Prostate gland (tissue), 2 donors: ENCODE data around the gene SELENBP1.

ENCODE experiments used
- POLR2A ChIP-seq: fragments of 450-650 bp; IDR thresholded peaks from one replicate; pipeline ENCODE4 v1.6.1; 2016; ENCODE audit warnings: antibody characterized with exemption, mild to moderate bottlenecking
- POLR2AphosphoS5 ChIP-seq: sonication (generic); formaldehyde crosslinking; IDR thresholded peaks from one replicate; pipeline ENCODE4 v1.6.1; 2017; ENCODE audit warnings: antibody characterized with exemption
- TF ChIP-seq, protein P1 (sequence below), 4 experiments: fragments of 200-600 bp in 2 of 4; fragments of 450-650 bp in 2 of 4; sonication (generic) in 2 of 4; IDR thresholded peaks; 1 replicate in 3 of 4; 2 replicates in 1 of 4; pipeline ENCODE4 v1.5.1; 2016 to 2019; ENCODE audit warnings: antibody characterized with exemption in 4 of 4, mild to moderate bottlenecking in 2 of 4, moderate library complexity in 2 of 4

DNA sequence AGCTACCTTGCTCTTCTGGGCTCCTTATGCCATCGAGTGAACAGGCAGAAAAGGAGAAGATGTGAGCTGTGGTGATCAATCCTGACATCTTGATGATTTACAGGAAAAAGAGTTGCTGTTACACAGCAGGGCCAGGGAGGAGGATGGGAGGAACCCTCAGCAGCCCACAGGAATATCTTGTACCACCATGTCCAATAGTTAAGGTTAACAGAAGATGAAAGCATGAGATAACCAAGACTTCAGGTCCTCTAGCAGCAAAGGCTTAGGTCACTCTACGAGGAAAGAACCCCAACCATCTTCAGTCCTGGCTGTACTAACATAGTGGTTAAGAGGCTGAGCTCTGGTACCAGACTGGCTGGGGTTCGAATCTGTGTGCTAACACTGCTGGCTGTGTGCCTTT is 12.1 kb upstream of the SELENBP1 start:
- TF ChIP-seq, protein P1, sequence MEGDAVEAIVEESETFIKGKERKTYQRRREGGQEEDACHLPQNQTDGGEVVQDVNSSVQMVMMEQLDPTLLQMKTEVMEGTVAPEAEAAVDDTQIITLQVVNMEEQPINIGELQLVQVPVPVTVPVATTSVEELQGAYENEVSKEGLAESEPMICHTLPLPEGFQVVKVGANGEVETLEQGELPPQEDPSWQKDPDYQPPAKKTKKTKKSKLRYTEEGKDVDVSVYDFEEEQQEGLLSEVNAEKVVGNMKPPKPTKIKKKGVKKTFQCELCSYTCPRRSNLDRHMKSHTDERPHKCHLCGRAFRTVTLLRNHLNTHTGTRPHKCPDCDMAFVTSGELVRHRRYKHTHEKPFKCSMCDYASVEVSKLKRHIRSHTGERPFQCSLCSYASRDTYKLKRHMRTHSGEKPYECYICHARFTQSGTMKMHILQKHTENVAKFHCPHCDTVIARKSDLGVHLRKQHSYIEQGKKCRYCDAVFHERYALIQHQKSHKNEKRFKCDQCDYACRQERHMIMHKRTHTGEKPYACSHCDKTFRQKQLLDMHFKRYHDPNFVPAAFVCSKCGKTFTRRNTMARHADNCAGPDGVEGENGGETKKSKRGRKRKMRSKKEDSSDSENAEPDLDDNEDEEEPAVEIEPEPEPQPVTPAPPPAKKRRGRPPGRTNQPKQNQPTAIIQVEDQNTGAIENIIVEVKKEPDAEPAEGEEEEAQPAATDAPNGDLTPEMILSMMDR (IDR thresholded peaks at IDR 0.05): no peak
- TF ChIP-seq POLR2A: no peak
- TF ChIP-seq POLR2AphosphoS5: no peak
